MM.1S (cell line): Measurements from ENCODE around the gene RCVRN.

Source experiments
- DNase-seq: peaks from one replicate; pipeline ENCODE4 v3.0.0-alpha.2; 2015
- H2AFZ ChIP-seq: fragments of 300-600 bp; sonication (generic); 2 replicates; pipeline ENCODE4 v1.6.0; 2016; ENCODE audit warnings: antibody characterized with exemption, low read length
- H3F3A ChIP-seq: fragments of 300-600 bp; sonication (generic); 2 replicates; pipeline ENCODE4 v1.6.1; 2016; ENCODE audit warnings: mild to moderate bottlenecking, antibody characterized with exemption, low read length, moderate library complexity, mixed read lengths; ENCODE audit not compliant: insufficient read depth
- H3K27ac ChIP-seq: fragments of 300-600 bp; sonication (generic); 2 replicates; pipeline ENCODE4 v1.5.1; 2016; ENCODE audit warnings: mild to moderate bottlenecking, low read length
- H3K27me3 ChIP-seq: fragments of 300-600 bp; sonication (generic); replicated peaks from 2 replicates; pipeline ENCODE4 v1.6.0; 2016; ENCODE audit warnings: low read length; ENCODE audit not compliant: insufficient read depth
- H3K36me3 ChIP-seq: fragments of 300-600 bp; sonication (generic); replicated peaks from 2 replicates; pipeline ENCODE4 v1.6.1; 2016; ENCODE audit warnings: mild to moderate bottlenecking, low read length, mixed read lengths; ENCODE audit not compliant: insufficient read depth
- H3K4me1 ChIP-seq: fragments of 300-600 bp; sonication (generic); 2 replicates; pipeline ENCODE4 v1.6.1; 2016; ENCODE audit warnings: low read length, mixed read lengths
- H3K4me2 ChIP-seq: fragments of 300-600 bp; sonication (generic); 2 replicates; pipeline ENCODE4 v1.6.0; 2016; ENCODE audit warnings: low read depth, low read length
- H3K4me3 ChIP-seq: fragments of 300-600 bp; sonication (generic); 2 replicates; pipeline ENCODE4 v1.5.1; 2016; ENCODE audit warnings: low read length, mixed read lengths
- H3K79me2 ChIP-seq: fragments of 300-600 bp; sonication (generic); 2 replicates; pipeline ENCODE4 v1.6.1; 2016; ENCODE audit warnings: mixed run types, low read length, mixed read lengths
- H3K9ac ChIP-seq: fragments of 300-600 bp; sonication (generic); 2 replicates; pipeline ENCODE4 v1.6.1; 2016; ENCODE audit warnings: low read length, mixed read lengths
- H3K9me2 ChIP-seq: fragments of 300-600 bp; sonication (generic); replicated peaks from 2 replicates; pipeline ENCODE4 v1.6.1; 2016; ENCODE audit warnings: mild to moderate bottlenecking, low read length, mixed read lengths; ENCODE audit not compliant: insufficient read depth
- H3K9me3 ChIP-seq: fragments of 300-600 bp; sonication (generic); replicated peaks from 2 replicates; pipeline ENCODE4 v1.6.1; 2016; ENCODE audit warnings: mild to moderate bottlenecking, low read length, mixed read lengths; ENCODE audit not compliant: insufficient read depth
- H4K20me1 ChIP-seq: fragments of 300-600 bp; sonication (generic); 2 replicates; pipeline ENCODE4 v1.6.1; 2016; ENCODE audit warnings: mild to moderate bottlenecking, low read length, moderate library complexity, mixed read lengths; ENCODE audit not compliant: insufficient read depth
- CTCF ChIP-seq: fragments of 300-600 bp; sonication (generic); IDR thresholded peaks from 2 replicates; pipeline ENCODE4 v1.5.1; 2016; ENCODE audit warnings: antibody characterized with exemption, low read length, mixed read lengths
- EZH2 ChIP-seq: fragments of 300-600 bp; sonication (generic); optimal IDR thresholded peaks from 2 replicates; pipeline ENCODE3; 2017; ENCODE audit warnings: low read depth, mild to moderate bottlenecking, antibody characterized with exemption, low read length, mixed read lengths
- EZH2phosphoT487 ChIP-seq: fragments of 300-600 bp; sonication (generic); IDR thresholded peaks from 2 replicates; pipeline ENCODE4 v1.6.1; 2018; ENCODE audit warnings: antibody characterized with exemption, low read length

RCVRN gene

GRCh38 chr17:9860851-9861250 lies 44.2 kb downstream of the RCVRN start:
- no peak for TF ChIP-seq EZH2phosphoT487
- no peak for TF ChIP-seq CTCF
- no peak for TF ChIP-seq EZH2
- H3K9me3 ChIP-seq = no peaks in the 10 kb centered on the region
- no peaks in the 10 kb centered on the region for H4K20me1 ChIP-seq
- no peaks in the 10 kb centered on the region for H3K36me3 ChIP-seq
- no peak overlapping the region for H3K4me2 ChIP-seq
- H3K9ac ChIP-seq = no peak overlapping the region
- no peak overlapping the region for H3K4me3 ChIP-seq
- H3F3A ChIP-seq = no peaks in the 10 kb centered on the region
- H3K4me1 ChIP-seq = no peaks in the 10 kb centered on the region
- H3K79me2 ChIP-seq = no peaks in the 10 kb centered on the region
- no peaks in the 10 kb centered on the region for H3K9me2 ChIP-seq
- no peak overlapping the region for H2AFZ ChIP-seq
- no peaks in the 10 kb centered on the region for H3K27me3 ChIP-seq
- no peak for DNase-seq
- H3K27ac ChIP-seq = no peak overlapping the region

- Histone ChIP-seq H3K9ac (no peak overlapping the region), H3K4me2 (no peak overlapping the region), H3K27me3 (no peaks in the 10 kb centered on the region), H3K4me3 (no peak overlapping the region), H3F3A (no peaks in the 10 kb centered on the region), H3K27ac (no peak overlapping the region), H4K20me1 (no peaks in the 10 kb centered on the region), H3K9me3 (no peaks in the 10 kb centered on the region), H2AFZ (no peak overlapping the region), H3K79me2 (no peaks in the 10 kb centered on the region), H3K9me2 (no peaks in the 10 kb centered on the region), H3K4me1 (no peaks in the 10 kb centered on the region), H3K36me3 (no peaks in the 10 kb centered on the region)
- no peak for DNase-seq
- TF ChIP-seq CTCF (no peak), EZH2phosphoT487 (no peak), EZH2 (no peak)
Observed at GRCh38 chr17:9859781-9860180, 45.3 kb downstream of the RCVRN start.

- DNase-seq = no peak
- Histone ChIP-seq H3K9me2 (no peaks in the 10 kb centered on the region), H3K4me2 (no peak overlapping the region), H3K27me3 (no peaks in the 10 kb centered on the region), H3K27ac (no peak overlapping the region), H3K9me3 (no peaks in the 10 kb centered on the region), H3K36me3 (no peaks in the 10 kb centered on the region), H3K9ac (no peak overlapping the region), H4K20me1 (no peaks in the 10 kb centered on the region), H3K4me1 (no peaks in the 10 kb centered on the region), H3F3A (no peaks in the 10 kb centered on the region), H3K79me2 (no peaks in the 10 kb centered on the region), H3K4me3 (no peak overlapping the region), H2AFZ (no peak overlapping the region)
- TF ChIP-seq EZH2 (no peak), CTCF (no peak), EZH2phosphoT487 (no peak)
Observed at GRCh38 chr17:9855036-9855435, 50.0 kb downstream of the RCVRN start.

GRCh38 chr17:9854255-9854654 lies 50.8 kb downstream of the RCVRN start:
- H3K27me3 ChIP-seq = no peaks in the 10 kb centered on the region
- H3K9me2 ChIP-seq = no peaks in the 10 kb centered on the region
- H2AFZ ChIP-seq = no peak overlapping the region
- no peaks in the 10 kb centered on the region for H4K20me1 ChIP-seq
- no peak for DNase-seq
- no peak overlapping the region for H3K9ac ChIP-seq
- no peaks in the 10 kb centered on the region for H3K36me3 ChIP-seq
- H3K79me2 ChIP-seq = no peaks in the 10 kb centered on the region
- H3K4me1 ChIP-seq = no peaks in the 10 kb centered on the region
- no peak overlapping the region for H3K4me3 ChIP-seq
- H3F3A ChIP-seq = no peaks in the 10 kb centered on the region
- no peak overlapping the region for H3K27ac ChIP-seq
- TF ChIP-seq EZH2phosphoT487 (no peak), EZH2 (no peak), CTCF (no peak)
- no peaks in the 10 kb centered on the region for H3K9me3 ChIP-seq
- H3K4me2 ChIP-seq = no peak overlapping the region
